SK-N-SH (cell line): ENCODE data around the gene PDE4D.

Source experiments
- CTCF ChIP-seq: fragments of 200-600 bp; sonication (generic); IDR thresholded peaks from 2 replicates; pipeline ENCODE4 v1.6.1; 2017; ENCODE audit warnings: antibody characterized with exemption, mild to moderate bottlenecking, moderate library complexity
- RXRA ChIP-seq: IDR thresholded peaks from 2 replicates; pipeline ENCODE4 v1.4.0; 2012; ENCODE audit warnings: low read depth, mild to moderate bottlenecking, borderline replicate concordance
- SMC3 ChIP-seq: IDR thresholded peaks from 2 replicates; pipeline ENCODE4 v1.6.1; 2012; ENCODE audit warnings: low read depth, low read length, improper control_type of control experiment
- TAF1 ChIP-seq: IDR thresholded peaks from 2 replicates; pipeline ENCODE4 v1.6.1; 2012; ENCODE audit warnings: low read depth, mild to moderate bottlenecking, low read length, moderate library complexity, borderline replicate concordance
- TF ChIP-seq, protein P1 (sequence below): IDR thresholded peaks from 2 replicates; pipeline ENCODE4 v1.6.1; 2012; ENCODE audit warnings: mild to moderate bottlenecking, low read depth, low read length, moderate library complexity

DNA sequence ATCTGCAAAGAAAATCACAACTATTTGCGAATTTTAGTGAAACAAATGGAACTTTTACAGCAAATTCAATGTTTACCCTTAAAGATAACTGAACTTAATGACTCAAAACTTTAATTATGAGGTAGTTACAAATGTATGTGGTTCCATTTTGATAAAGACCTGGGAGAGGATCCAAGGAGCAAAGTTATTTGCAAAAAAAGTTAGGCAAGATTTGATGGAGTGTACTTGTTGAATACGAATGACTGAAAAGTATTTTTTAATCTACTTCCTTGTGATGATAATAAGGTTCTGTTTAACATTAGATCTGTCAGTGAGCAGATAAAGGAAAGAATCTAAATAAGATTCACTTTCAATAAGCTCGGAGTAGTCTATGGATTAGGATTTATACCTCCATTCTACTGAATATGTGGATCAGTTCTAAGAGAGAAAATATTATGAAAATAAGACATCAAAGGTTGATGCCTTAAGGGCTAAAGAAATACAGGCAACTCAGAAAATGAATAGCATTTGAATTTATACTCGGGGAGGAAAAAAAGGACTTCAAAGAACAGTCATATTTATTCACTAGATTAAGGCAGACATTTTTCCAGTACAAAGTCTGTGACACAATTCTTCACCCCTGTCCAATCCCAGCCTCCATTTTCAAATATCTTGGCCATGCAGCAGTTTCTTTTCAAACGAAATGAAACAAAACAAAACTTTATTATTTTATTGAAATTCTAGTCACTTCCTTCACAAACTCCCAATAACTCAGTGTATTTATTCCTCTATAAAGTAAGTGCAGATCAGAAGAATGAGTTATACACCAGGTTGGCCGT is 199.8 kb downstream of the PDE4D start:
- TF ChIP-seq TAF1: no peak
- no peak for TF ChIP-seq CTCF
- no peak for TF ChIP-seq RXRA
- TF ChIP-seq, protein P1, sequence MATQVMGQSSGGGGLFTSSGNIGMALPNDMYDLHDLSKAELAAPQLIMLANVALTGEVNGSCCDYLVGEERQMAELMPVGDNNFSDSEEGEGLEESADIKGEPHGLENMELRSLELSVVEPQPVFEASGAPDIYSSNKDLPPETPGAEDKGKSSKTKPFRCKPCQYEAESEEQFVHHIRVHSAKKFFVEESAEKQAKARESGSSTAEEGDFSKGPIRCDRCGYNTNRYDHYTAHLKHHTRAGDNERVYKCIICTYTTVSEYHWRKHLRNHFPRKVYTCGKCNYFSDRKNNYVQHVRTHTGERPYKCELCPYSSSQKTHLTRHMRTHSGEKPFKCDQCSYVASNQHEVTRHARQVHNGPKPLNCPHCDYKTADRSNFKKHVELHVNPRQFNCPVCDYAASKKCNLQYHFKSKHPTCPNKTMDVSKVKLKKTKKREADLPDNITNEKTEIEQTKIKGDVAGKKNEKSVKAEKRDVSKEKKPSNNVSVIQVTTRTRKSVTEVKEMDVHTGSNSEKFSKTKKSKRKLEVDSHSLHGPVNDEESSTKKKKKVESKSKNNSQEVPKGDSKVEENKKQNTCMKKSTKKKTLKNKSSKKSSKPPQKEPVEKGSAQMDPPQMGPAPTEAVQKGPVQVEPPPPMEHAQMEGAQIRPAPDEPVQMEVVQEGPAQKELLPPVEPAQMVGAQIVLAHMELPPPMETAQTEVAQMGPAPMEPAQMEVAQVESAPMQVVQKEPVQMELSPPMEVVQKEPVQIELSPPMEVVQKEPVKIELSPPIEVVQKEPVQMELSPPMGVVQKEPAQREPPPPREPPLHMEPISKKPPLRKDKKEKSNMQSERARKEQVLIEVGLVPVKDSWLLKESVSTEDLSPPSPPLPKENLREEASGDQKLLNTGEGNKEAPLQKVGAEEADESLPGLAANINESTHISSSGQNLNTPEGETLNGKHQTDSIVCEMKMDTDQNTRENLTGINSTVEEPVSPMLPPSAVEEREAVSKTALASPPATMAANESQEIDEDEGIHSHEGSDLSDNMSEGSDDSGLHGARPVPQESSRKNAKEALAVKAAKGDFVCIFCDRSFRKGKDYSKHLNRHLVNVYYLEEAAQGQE: no peak
- TF ChIP-seq SMC3: no peak
